AG09309 (cell line): ENCODE measurements around the gene TRIP12.

Source experiments
- DNase-seq: peaks from one replicate; pipeline ENCODE4 v3.0.0-alpha.2; 2010; ENCODE audit warnings: low read depth
- H3K4me3 ChIP-seq: 2 replicates; pipeline ENCODE4 v1.5.1; 2011; ENCODE audit warnings: mild to moderate bottlenecking, low read depth, low read length, moderate library complexity; ENCODE audit not compliant: control insufficient read depth
- CTCF ChIP-seq: IDR thresholded peaks from 2 replicates; pipeline ENCODE4 v1.5.1; 2011; ENCODE audit warnings: mild to moderate bottlenecking, low read depth, low read length, inconsistent platforms; ENCODE audit not compliant: insufficient read depth, control insufficient read depth; ENCODE audit errors: missing control alignments

Gene TRIP12

GRCh38 chr2:229879191-229879950 is 42.4 kb downstream of the TRIP12 start:
- TF ChIP-seq CTCF = no peak
- no peak overlapping the region for H3K4me3 ChIP-seq
- no peak for DNase-seq

- no peak for DNase-seq
- TF ChIP-seq CTCF = no peak
- H3K4me3 ChIP-seq = no peak overlapping the region
Measured at GRCh38 chr2:229875549-229875948, 46.3 kb downstream of the TRIP12 start.

- TF ChIP-seq CTCF = no peak
- no peak overlapping the region for H3K4me3 ChIP-seq
- no peak for DNase-seq
Measured at GRCh38 chr2:229874647-229875046, 47.2 kb downstream of the TRIP12 start.

- no peak for TF ChIP-seq CTCF
- no peak overlapping the region for H3K4me3 ChIP-seq
- no peak for DNase-seq
Measured at GRCh38 chr2:229873123-229873581, 48.7 kb downstream of the TRIP12 start.

GRCh38 chr2:229870903-229871656 is 50.7 kb downstream of the TRIP12 start:
- no peak for DNase-seq
- no peak for TF ChIP-seq CTCF
- H3K4me3 ChIP-seq = no peak overlapping the region

GRCh38 chr2:229869226-229869625 is 52.6 kb downstream of the TRIP12 start:
- H3K4me3 ChIP-seq = no peak overlapping the region
- TF ChIP-seq CTCF = no peak
- DNase-seq = no peak
